Kidney capillary endothelial cell (primary cell): ENCODE results near the gene FGGY.
A peak's percentile ranks its signal among the peaks of the same experiment; 100 is the strongest.
"Not testable (repeated sequence)": the region's sequence is repeated elsewhere in the genome, so short reads cannot be mapped to it uniquely, and the experiment has no call there.

Experiments used
- DNase-seq: peaks from one replicate; pipeline ENCODE4 v3.0.0-alpha.2; 2018; ENCODE audit warnings: low spot score

Gene FGGY

GRCh38 chr1:59289570-59289969 is 7.3 kb upstream of the FGGY start:
- DNase-seq, result no peak

- peak; percentile 24 for DNase-seq
These were observed 6.5 kb upstream of the FGGY start for GRCh38 chr1:59290193-59290949.

DNA sequence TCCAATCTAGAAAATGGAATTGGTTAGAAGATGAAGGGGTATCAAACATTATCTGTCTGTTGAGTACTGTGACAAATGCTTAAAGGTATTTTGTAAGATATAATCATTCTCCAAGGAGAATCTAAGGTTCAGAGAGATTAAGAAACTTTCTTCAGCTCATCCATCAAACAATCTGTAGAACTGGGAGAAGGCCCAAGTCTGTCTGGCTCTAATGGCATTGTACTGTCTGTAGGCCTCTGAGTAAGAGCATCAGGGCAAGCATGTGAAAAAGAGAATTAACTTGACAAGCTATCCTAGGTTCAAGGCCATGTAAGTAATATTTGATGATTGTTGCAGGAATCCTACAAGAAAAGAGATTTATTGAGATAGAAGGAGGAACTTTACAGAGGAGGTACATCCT is 5.3 kb upstream of the FGGY start:
- DNase-seq, result no peak

GRCh38 chr1:59292562-59292961 is 4.3 kb upstream of the FGGY start:
- DNase-seq, result peak; percentile 89

DNA sequence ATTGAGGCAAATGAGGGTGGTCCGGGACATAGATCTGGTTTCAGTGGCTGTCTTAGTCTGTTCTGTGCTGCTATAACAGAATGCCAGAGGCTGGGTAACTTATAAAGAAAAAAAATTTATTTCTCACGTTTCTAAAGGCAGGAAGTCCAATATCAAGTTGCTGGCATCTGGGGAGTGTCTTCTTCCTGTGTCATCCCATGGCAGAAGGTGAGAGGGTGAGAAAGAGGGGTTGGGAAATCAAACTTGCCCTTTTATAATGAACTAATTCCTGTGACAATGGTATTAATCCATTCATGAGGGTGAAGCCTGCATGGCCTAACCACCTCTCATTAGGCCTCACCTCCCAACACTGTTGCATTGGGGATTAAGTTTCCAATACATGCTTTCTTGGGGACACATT is 3.7 kb upstream of the FGGY start:
- DNase-seq, result no peak

DNA sequence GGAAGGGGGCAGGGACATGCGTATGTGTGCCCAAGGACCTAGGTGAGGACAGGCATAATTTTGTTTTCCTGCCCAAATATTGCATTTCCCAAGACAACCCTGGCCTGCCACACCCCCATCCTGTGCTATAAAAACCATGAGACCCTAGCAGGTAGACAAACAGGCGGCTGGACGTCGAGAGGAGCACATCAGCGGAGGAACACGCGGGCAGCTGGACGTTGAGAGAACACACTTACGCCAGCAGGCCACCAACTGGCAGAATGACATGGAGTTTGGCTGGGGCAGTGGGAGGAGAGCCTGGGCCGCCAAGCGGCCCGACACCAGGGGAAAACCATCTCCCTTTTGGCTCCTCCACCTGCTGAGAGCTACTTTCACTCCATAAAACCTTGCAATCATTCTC is 3.0 kb upstream of the FGGY start:
- no peak for DNase-seq

DNA sequence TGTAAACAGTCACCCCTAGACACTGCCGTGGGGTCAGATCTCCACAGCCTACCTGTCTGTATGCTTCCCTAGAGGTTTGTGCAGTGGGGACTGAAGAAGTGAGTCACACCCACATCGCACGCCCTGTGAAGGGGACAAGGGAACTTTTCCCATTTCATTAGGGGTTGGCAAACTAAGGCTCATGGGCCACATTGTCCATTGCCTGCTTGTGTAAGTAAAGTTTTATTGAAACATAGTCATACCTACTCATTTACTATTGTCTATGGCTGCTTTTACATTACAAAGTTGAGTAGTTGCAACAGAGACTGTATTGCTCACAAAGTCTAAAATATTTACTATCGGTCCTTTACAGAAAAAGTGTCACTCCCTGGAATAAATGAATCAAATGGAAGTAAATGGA is 2.5 kb upstream of the FGGY start:
- DNase-seq, result no peak

DNA sequence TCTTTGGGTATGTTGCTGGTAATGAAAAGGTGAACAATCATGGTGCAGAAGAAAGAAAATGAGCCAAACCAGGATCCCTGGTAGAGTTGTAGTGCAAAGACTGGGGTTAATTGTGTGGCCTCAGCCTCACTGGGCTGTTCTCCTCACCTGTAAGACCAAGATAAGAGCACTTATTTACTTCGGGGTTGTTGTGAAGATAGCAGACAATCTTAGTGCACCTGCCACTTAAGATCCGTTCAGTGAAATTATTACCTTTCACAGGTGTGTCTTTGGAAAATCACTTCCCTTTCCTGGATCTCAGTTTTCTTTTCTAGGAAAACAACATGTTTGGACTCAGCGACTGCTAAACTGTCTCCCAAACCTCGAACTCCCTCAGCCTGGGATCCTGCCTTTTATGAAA is 1.3 kb upstream of the FGGY start:
- DNase-seq, result no peak

DNA sequence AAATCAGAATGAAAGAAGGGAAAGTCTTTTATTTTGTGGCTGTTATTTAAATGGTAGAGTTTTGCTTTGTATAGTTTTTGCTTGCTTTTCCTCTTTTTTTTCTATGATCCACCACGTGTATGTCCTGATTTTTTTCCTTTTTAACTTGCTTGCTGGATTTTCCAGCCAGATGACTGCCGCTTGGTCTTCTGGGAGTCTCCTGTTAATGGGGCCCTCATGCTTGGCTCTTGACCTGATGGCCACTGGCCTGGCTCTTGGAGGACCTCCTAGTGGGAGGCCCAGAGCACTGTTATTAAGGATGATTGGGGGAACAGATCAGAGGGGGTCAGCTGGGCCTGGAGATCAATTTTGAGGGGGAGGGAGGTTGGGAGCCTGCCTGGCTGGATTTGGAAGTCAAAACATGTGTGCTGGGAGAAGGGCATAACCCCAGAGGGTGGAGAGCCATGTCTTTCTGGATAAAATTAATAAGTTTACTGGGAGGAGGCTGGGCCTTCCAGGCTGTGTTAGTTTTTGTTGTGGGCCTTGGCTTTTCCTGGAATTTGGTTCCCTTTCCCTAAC is 1.2 kb downstream of the FGGY start:
- DNase-seq, result no peak

DNA sequence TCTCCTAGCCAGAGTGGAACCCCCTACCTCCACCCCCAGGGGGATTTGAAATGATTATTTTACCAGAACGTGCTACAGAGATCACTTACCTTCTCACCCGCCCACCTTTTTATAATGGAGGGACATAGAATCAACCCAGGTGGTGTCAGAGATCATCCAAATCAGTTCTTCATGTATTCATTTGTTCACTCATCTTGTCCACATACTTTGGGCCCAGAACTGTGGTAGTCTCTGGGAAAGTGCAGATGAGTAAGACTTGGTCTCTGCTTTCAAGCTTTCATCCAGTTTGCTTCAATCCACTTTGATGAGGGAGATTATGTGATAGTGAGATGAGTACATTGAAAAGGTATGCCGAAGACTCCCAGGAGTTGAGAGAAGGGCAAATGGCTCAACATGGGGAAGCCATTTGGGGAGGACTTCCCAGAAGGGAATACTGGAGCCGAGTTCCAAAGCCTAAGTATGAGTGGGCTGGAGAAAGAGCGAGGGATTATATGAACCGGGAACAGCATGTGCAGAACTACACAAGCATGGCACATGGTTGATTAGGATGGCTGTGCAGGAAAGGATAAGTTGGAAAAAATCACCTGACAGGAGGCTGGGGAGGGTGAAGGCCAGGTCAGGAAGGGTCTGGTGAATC is 1.9 kb downstream of the FGGY start:
- no peak for DNase-seq

DNA sequence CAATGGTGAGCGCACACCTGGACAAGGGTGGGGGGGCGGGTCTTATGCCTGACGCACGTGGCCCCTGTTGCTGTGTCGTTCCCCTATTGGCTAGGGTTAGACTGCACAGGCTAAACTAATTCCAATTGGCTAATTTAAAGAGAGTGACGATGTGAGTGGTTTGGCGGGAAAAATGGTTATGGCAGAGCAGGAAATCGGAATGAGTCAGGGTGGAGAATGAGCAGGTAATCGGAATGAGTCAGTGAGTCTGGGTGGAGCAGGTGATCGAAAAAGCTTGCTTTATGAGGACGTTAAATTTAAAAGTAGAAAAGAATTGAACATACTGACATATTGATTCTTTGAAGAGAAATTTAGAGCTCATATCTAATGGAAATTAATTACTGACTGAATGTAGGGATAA is 2.8 kb downstream of the FGGY start:
- DNase-seq, result not testable (repeated sequence)

DNA sequence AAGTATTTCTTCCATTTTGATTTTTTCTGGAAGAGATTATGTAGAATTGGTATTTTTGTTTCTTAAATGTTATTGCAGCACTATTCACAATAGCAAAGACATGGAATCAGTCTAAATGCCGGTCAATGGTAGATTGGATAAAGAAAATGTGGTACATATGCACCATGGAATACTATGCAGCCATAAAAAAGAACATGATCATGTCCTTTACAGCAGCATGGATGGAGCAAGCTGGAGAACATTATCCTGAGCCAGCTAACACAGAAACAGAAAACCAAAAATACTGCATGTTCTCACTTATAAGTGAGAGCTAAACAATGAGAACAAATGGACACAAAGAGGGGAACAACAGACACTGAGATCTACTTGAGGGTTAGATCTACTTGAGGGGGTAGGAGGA is 5.4 kb downstream of the FGGY start:
- DNase-seq, result no peak

- DNase-seq, result no peak
These were observed 6.0 kb downstream of the FGGY start for GRCh38 chr1:59302871-59303270.

DNA sequence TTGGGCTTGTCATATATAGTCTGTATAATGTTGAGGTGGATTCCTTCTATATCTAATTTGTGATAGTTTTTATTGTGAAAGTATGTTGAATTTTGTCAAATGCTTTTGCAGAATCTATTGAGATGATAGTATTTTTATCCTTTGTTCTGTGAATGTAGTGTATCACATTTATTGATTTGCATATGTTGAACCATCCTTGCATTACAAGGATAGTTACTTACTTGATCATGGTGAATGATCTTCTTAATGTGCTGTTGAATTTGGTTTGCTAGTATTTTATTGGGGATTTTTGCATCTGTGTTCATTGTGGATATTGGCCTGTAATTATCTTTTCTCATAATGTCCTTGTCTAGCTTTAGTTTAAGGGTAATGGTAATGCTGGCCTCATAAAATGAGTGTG is 8.3 kb downstream of the FGGY start:
- no peak for DNase-seq

- DNase-seq, result no peak
These were observed 10.7 kb downstream of the FGGY start for GRCh38 chr1:59307591-59307990.

- DNase-seq, result no peak
These were observed 11.9 kb downstream of the FGGY start for GRCh38 chr1:59308839-59309238.

DNA sequence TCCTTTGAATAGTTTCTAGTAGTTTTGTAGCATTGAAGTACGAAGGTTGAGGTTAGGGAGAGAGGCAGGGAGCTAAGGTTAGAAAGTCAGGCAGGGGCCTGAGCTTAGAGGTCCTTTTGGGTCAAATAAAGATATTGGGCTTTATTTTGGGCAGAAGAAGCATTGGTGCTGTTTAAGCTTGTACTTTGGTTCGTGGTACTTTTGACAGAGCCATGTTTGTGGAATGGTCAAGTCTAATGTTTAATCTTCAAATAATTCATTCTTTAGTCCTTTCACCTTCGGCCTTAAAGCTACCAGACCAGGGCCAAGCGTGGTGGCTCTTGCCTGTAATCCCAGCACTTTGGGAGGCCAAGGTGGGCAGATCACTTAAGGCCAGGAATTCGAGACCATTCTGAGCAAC is 12.5 kb downstream of the FGGY start:
- DNase-seq, result no peak

DNA sequence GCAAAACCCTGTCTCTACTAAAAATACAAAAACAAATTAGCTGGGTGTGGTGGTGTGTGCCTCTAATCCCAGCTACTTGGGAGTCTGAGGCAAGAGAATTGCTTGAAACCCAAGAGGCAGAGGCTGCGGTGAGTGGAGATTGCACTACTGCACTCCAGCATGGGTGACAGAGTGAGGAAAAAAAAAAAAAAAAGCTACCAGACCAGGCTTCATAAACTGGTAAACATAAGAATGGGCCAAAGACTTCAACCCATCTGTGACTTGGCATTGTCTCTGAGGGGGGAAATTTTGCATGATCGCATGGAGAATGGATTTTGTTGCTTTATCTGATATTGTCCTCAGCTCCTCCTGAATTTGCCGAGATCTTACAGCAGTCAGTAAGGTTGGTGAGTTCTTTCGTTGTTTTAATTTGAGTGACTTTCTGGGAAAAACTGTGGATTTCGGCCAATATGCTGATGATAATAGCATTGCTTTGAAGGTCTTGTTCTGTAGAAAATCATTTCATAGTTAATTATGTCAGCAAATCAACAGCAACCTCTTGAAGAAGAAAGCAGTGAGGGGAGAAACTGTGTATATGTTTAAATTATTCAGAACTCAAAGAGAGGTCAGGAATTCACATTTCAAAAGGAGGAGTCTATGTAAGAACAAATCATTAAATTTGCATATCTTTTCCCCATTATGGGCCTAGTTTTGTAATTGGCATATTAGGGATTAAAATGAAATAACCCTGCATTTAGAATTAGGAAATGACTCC is 13.1 kb downstream of the FGGY start:
- DNase-seq, result no peak

GRCh38 chr1:59310549-59311250 is 13.8 kb downstream of the FGGY start:
- DNase-seq, result no peak

DNA sequence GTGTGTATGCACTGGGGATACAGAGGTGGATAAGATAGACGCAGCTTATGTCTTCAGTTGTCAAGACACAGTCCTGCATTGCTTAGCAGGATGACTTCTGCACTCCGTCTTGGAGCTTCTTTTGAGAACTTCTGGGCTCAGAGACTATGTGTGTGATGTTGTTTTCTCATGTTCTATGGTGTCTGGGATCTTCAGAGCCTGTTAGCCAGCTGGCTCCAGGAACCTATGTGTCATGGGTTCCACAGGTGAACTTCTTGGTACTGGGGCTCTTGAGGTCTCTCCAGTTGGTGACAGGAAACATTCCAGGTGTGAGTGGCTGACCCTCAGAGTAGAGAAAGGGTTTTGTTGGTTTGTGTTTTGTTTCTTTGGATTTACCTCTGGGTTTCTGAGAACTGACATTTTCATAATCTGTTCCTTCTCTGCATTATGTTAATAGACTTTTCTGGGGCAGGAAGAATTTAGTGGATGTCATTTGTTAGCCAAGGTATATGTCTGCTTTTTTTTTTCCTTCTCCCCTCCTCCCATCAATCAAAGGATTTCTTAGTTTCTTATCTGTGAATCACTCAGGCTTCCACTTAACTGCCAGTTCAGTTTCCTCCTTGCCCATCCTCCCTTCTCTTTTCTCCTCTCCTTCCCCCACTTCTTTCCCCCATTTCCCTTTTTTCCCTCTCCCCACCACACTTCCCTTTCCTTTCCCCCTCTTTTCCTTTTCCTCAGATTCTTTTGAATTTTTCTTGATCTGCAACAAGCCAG is 18.1 kb downstream of the FGGY start:
- no peak for DNase-seq
